Measurements from ENCODE around the gene BOK. TPM values are rescaled to one million over a fixed set of nuclear protein-coding genes. Genes with fewer than 3 reads are reported as not detected.
"Not testable (repeated sequence)": the region's sequence is repeated elsewhere in the genome, so short reads cannot be mapped to it uniquely, and the experiment has no call there.

Gene BOK
- total RNA-seq, 1 donor from 2014 or later: 35.1 TPM

- TF ChIP-seq POLR2A (IDR thresholded peaks at IDR 0.05) (no peak), POLR2AphosphoS5 (IDR thresholded peaks at IDR 0.05; ENCODE audit: insufficient read depth in 1 of 2, low read depth in 1 of 2) (no peak)
- no peak for DNase-seq (ENCODE audit: extremely low spot score in 2 of 2)
- Histone ChIP-seq H3K27ac (no peak overlapping the region), H3K4me3 (no peak overlapping the region), H3K9me3 (no peaks in the 10 kb centered on the region), H3K27me3 (no peaks in the 10 kb centered on the region), H3K36me3 (peaks cover 0 to 11% of the 10 kb centered on the region in 2 donors), H3K4me1 (no peaks in the 10 kb centered on the region)
- intact Hi-C loops (cut with DNase I): no loop called here
These were observed 12.5 kb downstream of the BOK start for GRCh38 chr2:241570961-241571581.

GRCh38 chr2:241571821-241572620 is 13.5 kb downstream of the BOK start:
- H3K27me3 ChIP-seq: no peaks in the 10 kb centered on the region
- no peak overlapping the region for H3K4me3 ChIP-seq
- no peak for DNase-seq (ENCODE audit: extremely low spot score in 2 of 2)
- intact Hi-C loops (cut with DNase I): no loop called here
- no peaks in the 10 kb centered on the region for H3K4me1 ChIP-seq
- H3K27ac ChIP-seq: no peak overlapping the region
- TF ChIP-seq POLR2AphosphoS5 (IDR thresholded peaks at IDR 0.05; ENCODE audit: insufficient read depth in 1 of 2, low read depth in 1 of 2) (no peak), POLR2A (IDR thresholded peaks at IDR 0.05) (no peak), CTCF (IDR thresholded peaks at IDR 0.05) (no peak)
- no peaks in the 10 kb centered on the region for H3K9me3 ChIP-seq
- H3K36me3 ChIP-seq: peaks cover 0 to 11% of the 10 kb centered on the region in 2 donors

GRCh38 chr2:241572915-241573651 is 14.5 kb downstream of the BOK start:
- H3K4me3 ChIP-seq; H3K27me3 ChIP-seq; H3K27ac ChIP-seq; H3K4me1 ChIP-seq; intact Hi-C loops (cut with DNase I); H3K9me3 ChIP-seq; DNase-seq (ENCODE audit: extremely low spot score in 2 of 2): not testable (repeated sequence)
- peaks cover 0 to 11% of the 10 kb centered on the region in 2 donors for H3K36me3 ChIP-seq

GRCh38 chr2:241573741-241574140 is 15.2 kb downstream of the BOK start:
- peaks cover 4% of the 10 kb centered on the region for H3K4me1 ChIP-seq
- H3K36me3 ChIP-seq: peaks cover 0 to 11% of the 10 kb centered on the region in 2 donors
- H3K4me3 ChIP-seq: no peak overlapping the region
- TF ChIP-seq POLR2AphosphoS5 (IDR thresholded peaks at IDR 0.05; ENCODE audit: insufficient read depth in 1 of 2, low read depth in 1 of 2) (no peak), POLR2A (IDR thresholded peaks at IDR 0.05) (no peak), CTCF (IDR thresholded peaks at IDR 0.05) (no peak)
- no peak overlapping the region for H3K27ac ChIP-seq
- intact Hi-C loops (cut with DNase I): no loop called here
- H3K27me3 ChIP-seq: no peaks in the 10 kb centered on the region
- no peak for DNase-seq (ENCODE audit: extremely low spot score in 2 of 2)
- H3K9me3 ChIP-seq: no peaks in the 10 kb centered on the region

- no peak for DNase-seq (ENCODE audit: extremely low spot score in 2 of 2)
- Histone ChIP-seq H3K36me3 (peaks cover 0 to 11% of the 10 kb centered on the region in 2 donors), H3K27me3 (no peaks in the 10 kb centered on the region), H3K4me3 (no peak overlapping the region), H3K4me1 (peaks cover 4% of the 10 kb centered on the region), H3K27ac (no peak overlapping the region), H3K9me3 (no peaks in the 10 kb centered on the region)
- TF ChIP-seq CTCF (IDR thresholded peaks at IDR 0.05): no peak
- TF ChIP-seq POLR2AphosphoS5 (IDR thresholded peaks at IDR 0.05; ENCODE audit: insufficient read depth in 1 of 2, low read depth in 1 of 2): no peak
- TF ChIP-seq POLR2A (IDR thresholded peaks at IDR 0.05): no peak
- intact Hi-C loops (cut with DNase I): no loop called here
These were observed 16.5 kb downstream of the BOK start for GRCh38 chr2:241574911-241575623.

All from vagina (tissue), 2 donors.